GM12865 (cell line): ENCODE data around the gene SCAMP4.
"Not testable (repeated sequence)": the region's sequence is repeated elsewhere in the genome, so short reads cannot be mapped to it uniquely, and the experiment has no call there.

ENCODE experiments used
- DNase-seq: peaks from one replicate; pipeline ENCODE4 v3.0.0; 2010; ENCODE audit warnings: low read depth
- H3K4me3 ChIP-seq: 2 replicates; pipeline ENCODE4 v1.5.1; 2011; ENCODE audit warnings: mild to moderate bottlenecking, low read depth, low read length, control low read depth
- TF ChIP-seq, protein P1 (sequence below): IDR thresholded peaks from 2 replicates; pipeline ENCODE4 v1.5.1; 2011; ENCODE audit warnings: low read length, control low read depth, low read depth, inconsistent platforms; ENCODE audit not compliant: insufficient read depth; ENCODE audit errors: missing control alignments

SCAMP4 gene

GRCh38 chr19:1868971-1869370, 36.2 kb upstream of the SCAMP4 start:
- TF ChIP-seq, protein P1, sequence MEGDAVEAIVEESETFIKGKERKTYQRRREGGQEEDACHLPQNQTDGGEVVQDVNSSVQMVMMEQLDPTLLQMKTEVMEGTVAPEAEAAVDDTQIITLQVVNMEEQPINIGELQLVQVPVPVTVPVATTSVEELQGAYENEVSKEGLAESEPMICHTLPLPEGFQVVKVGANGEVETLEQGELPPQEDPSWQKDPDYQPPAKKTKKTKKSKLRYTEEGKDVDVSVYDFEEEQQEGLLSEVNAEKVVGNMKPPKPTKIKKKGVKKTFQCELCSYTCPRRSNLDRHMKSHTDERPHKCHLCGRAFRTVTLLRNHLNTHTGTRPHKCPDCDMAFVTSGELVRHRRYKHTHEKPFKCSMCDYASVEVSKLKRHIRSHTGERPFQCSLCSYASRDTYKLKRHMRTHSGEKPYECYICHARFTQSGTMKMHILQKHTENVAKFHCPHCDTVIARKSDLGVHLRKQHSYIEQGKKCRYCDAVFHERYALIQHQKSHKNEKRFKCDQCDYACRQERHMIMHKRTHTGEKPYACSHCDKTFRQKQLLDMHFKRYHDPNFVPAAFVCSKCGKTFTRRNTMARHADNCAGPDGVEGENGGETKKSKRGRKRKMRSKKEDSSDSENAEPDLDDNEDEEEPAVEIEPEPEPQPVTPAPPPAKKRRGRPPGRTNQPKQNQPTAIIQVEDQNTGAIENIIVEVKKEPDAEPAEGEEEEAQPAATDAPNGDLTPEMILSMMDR = no peak
- no peak for DNase-seq
- no peak overlapping the region for H3K4me3 ChIP-seq

DNA sequence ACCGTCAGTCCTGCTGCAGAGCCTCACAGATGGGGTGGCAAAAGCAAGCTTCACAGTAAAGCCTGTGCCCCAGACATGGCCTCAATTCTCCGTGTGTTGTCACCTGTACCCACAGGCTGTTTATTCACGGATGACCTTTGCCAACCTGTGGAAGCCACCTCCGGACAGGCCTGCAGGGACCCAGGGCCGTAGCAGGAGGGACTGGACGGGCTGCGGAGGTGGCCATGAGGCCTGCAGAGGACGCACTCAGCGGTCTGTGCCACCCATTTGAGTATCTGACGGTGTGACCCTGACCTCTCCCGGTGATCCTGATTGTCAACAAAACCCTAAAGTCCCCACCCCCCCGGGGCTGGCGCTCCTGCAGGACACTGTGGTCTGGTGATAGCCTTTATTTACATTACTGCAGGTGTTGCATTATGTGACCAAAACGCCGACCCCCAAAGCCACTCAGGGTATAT, 34.0 kb upstream of the SCAMP4 start:
- no peak for DNase-seq
- TF ChIP-seq, protein P1 = no peak
- no peak overlapping the region for H3K4me3 ChIP-seq

DNA sequence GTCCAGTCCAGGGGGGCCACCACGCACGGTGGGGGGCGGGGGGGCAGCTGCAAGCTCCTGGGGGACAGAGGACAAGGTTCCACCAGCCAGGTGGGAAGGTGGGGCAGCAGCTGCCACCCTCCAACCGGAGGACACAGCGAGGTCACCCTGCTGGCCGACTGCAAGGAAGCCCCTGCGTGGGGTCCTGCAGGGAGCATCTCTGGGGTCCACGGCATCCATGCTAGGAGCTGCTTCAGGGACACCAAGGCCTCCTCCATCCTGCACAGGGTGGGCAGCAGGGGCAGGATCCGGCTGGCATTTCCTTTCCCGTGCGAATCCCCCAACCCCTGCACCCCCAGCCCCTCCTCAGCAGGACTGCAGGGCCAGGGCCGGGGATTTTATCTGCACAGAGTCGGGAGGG, 33.6 kb upstream of the SCAMP4 start:
- TF ChIP-seq, protein P1 = no peak
- no peak overlapping the region for H3K4me3 ChIP-seq

DNA sequence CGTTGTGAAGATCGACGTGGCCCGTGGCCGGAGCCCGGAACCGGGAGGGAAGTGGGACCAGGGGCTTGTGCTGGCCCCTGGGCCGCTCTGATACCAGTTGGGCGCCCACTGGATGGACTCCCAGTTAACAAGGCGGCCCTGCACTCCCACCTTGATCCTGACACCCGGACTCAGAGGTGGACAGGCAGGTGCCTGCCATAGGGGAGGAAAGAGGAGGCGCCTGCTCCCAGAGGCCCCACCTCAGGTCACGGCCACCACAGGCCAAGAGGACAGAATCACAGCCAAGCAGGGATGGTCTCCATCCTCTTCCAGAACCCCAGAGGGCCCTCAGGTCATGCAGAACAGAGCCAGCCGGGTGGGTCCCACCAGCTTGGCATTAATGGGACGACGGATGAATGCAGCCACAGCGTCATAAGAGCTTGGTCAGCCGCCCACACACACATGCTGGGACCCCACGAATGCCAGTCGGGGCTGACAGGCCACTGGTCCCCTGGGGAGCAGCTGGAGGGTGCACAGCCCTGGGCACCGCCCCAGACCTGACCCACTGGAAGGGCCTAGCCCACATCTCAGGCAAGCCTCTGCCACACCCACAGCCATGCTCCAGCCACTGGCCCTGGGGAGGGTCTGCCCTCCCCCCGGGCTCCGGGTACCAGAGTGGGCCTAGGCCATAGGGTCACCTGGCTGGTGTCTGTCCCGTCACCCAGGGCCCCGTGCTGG, 32.2 kb upstream of the SCAMP4 start:
- DNase-seq = no peak
- H3K4me3 ChIP-seq = no peak overlapping the region
- TF ChIP-seq, protein P1 = no peak

More for the DNA sequence above, 33.6 kb upstream of the SCAMP4 start:
- DNase-seq = no peak

DNA sequence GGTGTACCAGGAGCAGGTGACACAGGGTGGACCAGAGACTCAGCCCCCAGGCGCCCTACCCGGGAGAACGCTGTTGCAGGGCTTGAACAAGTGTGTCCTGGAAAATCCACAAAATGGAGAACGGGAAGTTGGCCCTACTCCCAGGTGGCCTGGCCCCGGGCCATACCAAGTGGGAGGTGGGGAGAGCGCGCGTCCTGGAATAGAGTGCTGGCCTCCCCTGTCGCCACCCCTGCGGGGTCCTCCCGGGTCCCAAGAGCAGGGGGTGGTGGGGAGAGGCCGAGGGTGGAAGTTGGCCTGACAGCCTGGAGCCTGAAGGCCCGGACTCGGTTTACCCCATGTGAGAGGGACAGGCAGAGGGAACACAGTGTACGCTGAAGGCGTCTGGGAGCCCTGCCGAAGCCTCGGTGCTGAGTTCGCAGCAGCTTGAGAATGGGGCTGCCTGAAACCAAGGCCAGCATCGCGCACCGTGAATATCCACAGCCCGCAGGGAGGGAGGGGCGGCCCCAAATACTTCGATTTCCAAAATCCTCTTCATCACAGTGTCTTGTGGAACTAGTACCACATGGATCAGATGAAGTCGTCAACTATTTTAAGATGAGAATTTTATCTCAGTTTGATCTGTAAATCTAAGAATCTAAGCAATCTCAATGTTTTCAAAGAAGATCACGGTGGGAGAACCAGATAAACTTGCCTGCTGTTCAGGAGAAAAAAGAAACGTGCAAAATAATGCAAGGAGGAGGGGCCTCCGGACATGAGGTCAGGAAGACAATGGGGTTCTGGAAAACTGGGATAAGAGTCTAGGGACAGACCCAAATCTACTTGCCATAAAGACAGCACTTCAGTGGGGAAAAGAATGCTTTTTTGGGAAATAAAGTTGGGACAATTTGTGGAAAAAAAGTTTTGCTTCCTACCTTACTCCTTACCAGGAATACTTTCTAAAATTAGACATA, 31.4 kb upstream of the SCAMP4 start:
- TF ChIP-seq, protein P1 = no peak
- peak overlapping the region; percentile 97 for H3K4me3 ChIP-seq
- no peak for DNase-seq

DNA sequence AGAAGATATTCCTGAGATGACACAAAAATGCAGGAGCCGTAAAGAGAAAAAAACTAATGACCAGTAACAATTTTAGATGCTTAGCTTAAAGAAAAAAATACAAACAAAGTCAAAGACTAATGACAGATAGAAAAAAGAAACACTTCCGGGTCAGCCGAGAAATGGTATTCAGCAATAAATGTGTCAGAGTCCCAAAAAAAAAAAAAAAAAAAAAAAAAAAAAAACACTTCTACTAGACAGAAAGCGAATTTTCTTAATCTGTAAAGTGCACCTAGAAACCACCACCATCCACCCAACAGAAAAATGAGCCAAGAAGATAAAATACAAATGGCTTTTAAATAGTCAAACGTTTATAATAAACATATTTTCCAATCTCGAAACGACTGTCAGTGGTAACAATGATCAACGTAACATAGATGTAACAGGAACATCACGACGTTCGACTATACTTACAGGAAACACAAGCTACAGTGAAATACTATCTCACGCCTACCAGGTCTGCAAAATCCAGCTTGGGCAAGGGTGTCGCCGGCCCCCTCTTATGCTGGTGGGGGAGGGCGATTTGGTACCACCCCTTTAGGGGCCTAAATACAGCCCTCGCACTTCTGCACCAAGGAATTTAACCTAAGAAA, 30.5 kb upstream of the SCAMP4 start:
- TF ChIP-seq, protein P1 = no peak
- peak overlapping the region; percentile 97 for H3K4me3 ChIP-seq
- no peak for DNase-seq

- DNase-seq = not testable (repeated sequence)
- H3K4me3 ChIP-seq = peak overlapping the region; percentile 97
Observed at GRCh38 chr19:1875265-1875645, 29.9 kb upstream of the SCAMP4 start.
